Measurements from ENCODE around the gene SOBP. TPM values are rescaled to one million over a fixed set of nuclear protein-coding genes. Genes with fewer than 3 reads are reported as not detected.

SOBP gene
- polyA plus RNA-seq, 1 donor (not counting 4 experiments of a cell fraction or from before 2014, with no cell fraction given), result not detected

GRCh38 chr6:107620732-107621131 lies 130.8 kb downstream of the SOBP start:
- no peak overlapping the region for H3K4me3 ChIP-seq (ENCODE audit: control insufficient read depth in 2 of 3, extremely low read depth in 1 of 3, insufficient read depth in 2 of 3, low read depth in 1 of 3, low read length in 3 of 3)
- no peaks in the 10 kb centered on the region for H4K20me1 ChIP-seq (ENCODE audit: control insufficient read depth, extremely low read depth, insufficient read depth, low read length)
- no peaks in the 10 kb centered on the region for H3K9me1 ChIP-seq (ENCODE audit: control insufficient read depth, extremely low read depth, insufficient read depth, low read length)
- H3K79me2 ChIP-seq (ENCODE audit: control insufficient read depth, insufficient read depth, low read length), result no peaks in the 10 kb centered on the region
- no peak overlapping the region for H3K27ac ChIP-seq (ENCODE audit: control insufficient read depth, insufficient read depth, low read length)
- TF ChIP-seq EZH2 (IDR thresholded peaks at IDR 0.05; ENCODE audit: low read length), result no peak
- no peak for TF ChIP-seq CTCF (optimal IDR thresholded peaks at IDR 0.05 in 1 of 3, IDR thresholded peaks at IDR 0.05 in 1 of 3, conservative IDR thresholded peaks at IDR 0.05 in 1 of 3; ENCODE audit: extremely low read depth in 1 of 3, insufficient read depth in 2 of 3, low read length in 3 of 3)
- peaks cover 8% of the 10 kb centered on the region for H3K4me1 ChIP-seq (ENCODE audit: control insufficient read depth, extremely low read depth, insufficient read depth, low read length)
- H3K9me3 ChIP-seq (ENCODE audit: control insufficient read depth, low read depth, low read length), result no peaks in the 10 kb centered on the region
- no peak overlapping the region for H2AFZ ChIP-seq (ENCODE audit: control insufficient read depth, low read length)
- no peak for DNase-seq (ENCODE audit: low read depth, low spot score)
- H3K4me2 ChIP-seq (ENCODE audit: control insufficient read depth, extremely low read depth, insufficient read depth, low read depth, low read length), result no peak overlapping the region
- no peak for FAIRE-seq
- dilution Hi-C loops (cut with MboI; ENCODE audit: extremely low pct_ligation_motif_present, low sequenced_read_pairs), result no loop called here
- H3K9ac ChIP-seq (ENCODE audit: control insufficient read depth, extremely low read depth, insufficient read depth, low read length), result no peak overlapping the region
- no peaks in the 10 kb centered on the region for H3K27me3 ChIP-seq (ENCODE audit: control insufficient read depth, extremely low read depth, insufficient read depth, low read length)
- no peaks in the 10 kb centered on the region for H3K36me3 ChIP-seq (ENCODE audit: control insufficient read depth in 2 of 2, extremely low read depth in 1 of 2, insufficient read depth in 2 of 2, low read length in 2 of 2)

DNA sequence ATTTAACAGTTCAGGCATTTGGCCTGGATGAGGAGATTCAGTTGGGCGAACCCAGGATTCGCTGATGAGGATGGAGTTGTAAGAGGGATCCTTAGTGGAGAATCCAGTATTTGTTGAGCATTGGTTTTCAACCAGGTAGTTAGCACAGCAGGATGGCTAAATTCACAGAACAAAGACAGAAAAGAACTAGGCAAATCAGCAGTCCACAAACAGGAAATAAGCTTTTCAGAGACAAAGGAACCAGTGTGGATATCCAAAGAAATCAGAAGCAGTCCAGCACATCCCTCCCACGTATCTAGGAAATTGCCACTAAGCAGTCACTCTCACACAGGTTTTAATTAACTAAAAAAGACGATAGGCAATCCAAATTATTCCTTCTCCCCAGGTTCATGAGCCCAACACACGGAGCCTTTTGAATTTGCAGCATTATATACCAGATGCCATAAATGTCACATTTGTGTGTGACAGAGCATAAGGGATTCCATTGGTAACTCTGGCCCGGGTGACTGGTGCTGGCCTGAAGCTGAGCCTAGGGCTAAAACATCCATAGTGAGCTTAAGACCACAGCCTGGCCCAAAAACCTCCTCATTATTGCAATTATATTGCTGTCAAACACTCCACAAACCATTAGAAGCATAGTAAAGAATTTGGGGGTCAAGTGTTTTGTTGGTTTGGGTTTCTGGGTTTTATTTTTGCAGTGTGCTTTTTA lies 131.5 kb downstream of the SOBP start:
- Histone ChIP-seq H3K9ac (ENCODE audit: control insufficient read depth, extremely low read depth, insufficient read depth, low read length) (no peak overlapping the region), H3K4me2 (ENCODE audit: control insufficient read depth, extremely low read depth, insufficient read depth, low read depth, low read length) (no peak overlapping the region), H3K36me3 (ENCODE audit: control insufficient read depth in 2 of 2, extremely low read depth in 1 of 2, insufficient read depth in 2 of 2, low read length in 2 of 2) (no peaks in the 10 kb centered on the region), H4K20me1 (ENCODE audit: control insufficient read depth, extremely low read depth, insufficient read depth, low read length) (no peaks in the 10 kb centered on the region), H3K27ac (ENCODE audit: control insufficient read depth, insufficient read depth, low read length) (no peak overlapping the region), H2AFZ (ENCODE audit: control insufficient read depth, low read length) (no peak overlapping the region), H3K27me3 (ENCODE audit: control insufficient read depth, extremely low read depth, insufficient read depth, low read length) (no peaks in the 10 kb centered on the region), H3K9me1 (ENCODE audit: control insufficient read depth, extremely low read depth, insufficient read depth, low read length) (no peaks in the 10 kb centered on the region), H3K79me2 (ENCODE audit: control insufficient read depth, insufficient read depth, low read length) (no peaks in the 10 kb centered on the region), H3K4me3 (ENCODE audit: control insufficient read depth in 2 of 3, extremely low read depth in 1 of 3, insufficient read depth in 2 of 3, low read depth in 1 of 3, low read length in 3 of 3) (no peak overlapping the region), H3K9me3 (ENCODE audit: control insufficient read depth, low read depth, low read length) (no peaks in the 10 kb centered on the region), H3K4me1 (ENCODE audit: control insufficient read depth, extremely low read depth, insufficient read depth, low read length) (peaks cover 8% of the 10 kb centered on the region)
- TF ChIP-seq CTCF (optimal IDR thresholded peaks at IDR 0.05 in 1 of 3, IDR thresholded peaks at IDR 0.05 in 1 of 3, conservative IDR thresholded peaks at IDR 0.05 in 1 of 3; ENCODE audit: extremely low read depth in 1 of 3, insufficient read depth in 2 of 3, low read length in 3 of 3) (no peak), EZH2 (IDR thresholded peaks at IDR 0.05; ENCODE audit: low read length) (no peak)
- FAIRE-seq (no peak), DNase-seq (ENCODE audit: low read depth, low spot score) (no peak)
- dilution Hi-C loops (cut with MboI; ENCODE audit: extremely low pct_ligation_motif_present, low sequenced_read_pairs), result no loop called here
